OCI-LY7 (cell line): ENCODE results near the gene PCNA.

Source experiments
- CTCF ChIP-seq: fragments of 200-600 bp; sonication (generic); conservative IDR thresholded peaks from 2 replicates; pipeline ENCODE4 v1.5.1; 2014; ENCODE audit warnings: mild to moderate bottlenecking, antibody characterized with exemption, low read length, moderate library complexity, mixed read lengths
- EZH2phosphoT487 ChIP-seq: fragments of 200-600 bp; sonication (generic); IDR thresholded peaks from 2 replicates; pipeline ENCODE4 v1.6.1; 2018; ENCODE audit warnings: low read depth, borderline replicate concordance, mild to moderate bottlenecking, mixed run types, antibody characterized with exemption, low read length, moderate library complexity, mixed read lengths

GRCh38 chr20:5128886-5129285, 9.1 kb upstream of the PCNA start:
- TF ChIP-seq CTCF: no peak
- TF ChIP-seq EZH2phosphoT487: no peak
